GM10266 (cell line): ENCODE measurements around the gene ZNF23.

Source experiments
- DNase-seq: peaks from one replicate; pipeline ENCODE4 v3.0.0; 2012; ENCODE audit errors: extremely low spot score
- CTCF ChIP-seq: IDR thresholded peaks from 2 replicates; pipeline ENCODE4 v1.5.1; 2012; ENCODE audit warnings: mild to moderate bottlenecking, low read depth; ENCODE audit not compliant: control insufficient read depth, insufficient read depth; ENCODE audit errors: missing control alignments

The ZNF23 gene

GRCh38 chr16:71449020-71449419, 13.0 kb downstream of the ZNF23 start:
- TF ChIP-seq CTCF, result no peak
- no peak for DNase-seq

- no peak for DNase-seq
- no peak for TF ChIP-seq CTCF
These were observed 13.7 kb downstream of the ZNF23 start for GRCh38 chr16:71448274-71448866.

- no peak for DNase-seq
- no peak for TF ChIP-seq CTCF
These were observed 18.3 kb downstream of the ZNF23 start for GRCh38 chr16:71443714-71444113.

DNA sequence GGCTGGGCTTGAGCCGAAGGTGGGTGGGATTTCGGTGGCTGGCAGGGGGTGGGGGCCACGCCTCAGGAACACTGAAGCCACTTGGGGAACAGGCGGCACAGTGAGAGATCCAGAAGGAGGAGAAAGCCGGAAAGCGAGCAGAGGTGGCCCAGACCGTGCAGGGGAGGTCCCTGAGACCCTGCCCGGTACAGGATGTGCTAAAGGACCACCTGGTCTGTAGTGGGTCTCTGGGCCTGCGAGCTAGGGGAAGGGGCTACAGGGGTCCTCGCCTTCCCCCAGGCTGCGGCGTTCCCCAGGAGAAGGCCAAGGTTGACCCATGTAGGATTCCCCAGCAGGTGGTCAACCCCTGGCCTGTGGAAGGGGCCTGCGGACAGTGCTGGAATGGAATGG, 20.0 kb downstream of the ZNF23 start, which contains the start of gene TLE7:
TLE7 (minus strand) TSS at position 4 of the 390 bp plus-strand sequence. CDS start 8,730 bp downstream, outside the sequence.
- TF ChIP-seq CTCF, result no peak
- no peak for DNase-seq

DNA sequence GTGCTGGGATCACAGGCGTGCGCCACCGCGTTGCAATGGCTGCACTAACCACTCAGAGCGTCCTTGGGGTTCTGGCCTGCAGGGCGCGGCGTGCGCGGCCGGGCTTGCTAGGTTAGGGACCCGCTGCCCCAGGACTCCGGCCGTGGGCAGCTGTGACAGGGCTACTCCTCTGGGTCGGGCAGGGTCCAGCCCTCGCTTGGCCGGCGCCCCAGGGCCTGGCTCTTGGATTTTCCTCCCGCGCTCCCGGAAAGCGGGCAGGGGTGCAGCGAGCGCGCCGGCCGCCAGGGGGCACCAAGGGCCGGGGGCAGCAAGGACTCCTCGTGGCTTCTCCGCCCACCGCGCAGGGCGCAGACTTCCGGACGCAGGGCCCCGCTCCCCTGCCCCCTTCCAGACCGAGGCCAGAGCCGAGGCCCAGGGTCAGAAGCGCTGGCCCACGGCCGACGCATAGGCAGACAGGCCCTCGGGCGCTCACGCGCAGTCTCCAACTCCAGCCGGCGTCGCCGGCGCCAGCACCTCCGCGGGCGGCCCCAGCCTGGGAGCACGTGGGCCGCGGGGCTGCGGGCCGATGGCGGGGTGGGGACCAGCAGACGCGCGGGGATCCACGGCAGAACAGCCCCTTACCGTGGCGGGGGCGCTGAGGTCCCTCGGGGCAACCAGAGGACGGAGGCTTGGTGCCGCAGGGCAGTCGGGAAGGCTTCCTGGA, 20.5 kb downstream of the ZNF23 start:
- no peak for DNase-seq
- TF ChIP-seq CTCF, result peak; percentile 28

- DNase-seq, result peak; percentile 74
- peak; percentile 48 for TF ChIP-seq CTCF
These were observed 21.2 kb downstream of the ZNF23 start for GRCh38 chr16:71440669-71441347.

GRCh38 chr16:71439523-71439922, 22.5 kb downstream of the ZNF23 start:
- no peak for TF ChIP-seq CTCF
- no peak for DNase-seq
